K562 (cell line): Measurements from ENCODE around the gene EXOC4. TPM values are rescaled to one million over a fixed set of nuclear protein-coding genes. Genes with fewer than 3 reads are reported as not detected.

Source experiments
- ATAC-seq: fragments of 200-7000 bp; cut with Tn5 transposase; 3 replicates; pipeline ENCODE4 v1.9.1; 2020; ENCODE audit warnings: moderate library complexity
- BruUV-seq: library from RNA; stranded (reverse); fragments of 400-500 nt; replicated peaks from 2 replicates; lab custom pipeline; 2021; lab: Mats Ljungman, UMichigan
- CTCF ChIA-PET: fragments of 300-600 bp; formaldehyde crosslinking; extraction: SDS; loops from one replicate; lab custom pipeline; 2021; ENCODE audit warnings: low intra/inter-chr PET ratio; lab: Yijun Ruan, JAX
- POLR2A ChIA-PET: fragments of 300-600, 350-650 bp; sonication (Branson Sonifier 250); formaldehyde crosslinking; extraction: SDS; loops from one replicate; lab custom pipeline; 2021; ENCODE audit warnings: antibody characterized with exemption, inconsistent platforms; lab: Yijun Ruan, JAX
- DNase-seq, 4 experiments: peaks; one replicate each; pipeline versions ENCODE4 v3.0.0 to v3.0.0-alpha.2; 2011 to 2018; ENCODE audit warnings: low spot score in 3 of 4, mixed read lengths in 3 of 4; ENCODE audit errors: extremely low read depth in 1 of 4
- FAIRE-seq: peaks from 2 replicates; lab custom pipeline; 2011; peaks lifted over from hg19 to GRCh38; lab: Jason Lieb, UNC
- H2AFZ ChIP-seq: 2 replicates; pipeline ENCODE4 v1.6.0; 2011; ENCODE audit warnings: low read depth, low read length, control low read depth, inconsistent platforms
- H3K27ac ChIP-seq: fragments of 200-600 bp; 3 replicates; pipeline ENCODE4 v1.8.0; 2011; ENCODE audit warnings: low read depth, mild to moderate bottlenecking, control low read depth, inconsistent platforms, low read length, moderate library complexity, mixed read lengths; ENCODE audit errors: extremely low read depth
- H3K27me3 ChIP-seq, 2 experiments: fragments of 300-600 bp in 1 of 2; 2 replicates in 1 of 2; 3 replicates in 1 of 2; pipeline versions ENCODE4 v1.6.0 to v1.8.0; 2011; ENCODE audit warnings: inconsistent platforms in 2 of 2, low read length in 2 of 2, mild to moderate bottlenecking in 1 of 2, mixed read lengths in 1 of 2, moderate library complexity in 1 of 2; ENCODE audit not compliant: control insufficient read depth in 2 of 2, insufficient read depth in 2 of 2
- H3K36me3 ChIP-seq: fragments of 300-600 bp; 3 replicates; pipeline ENCODE4 v1.8.0; 2011; ENCODE audit warnings: mild to moderate bottlenecking, low read length, inconsistent platforms; ENCODE audit not compliant: control insufficient read depth, insufficient read depth
- H3K4me1 ChIP-seq, 2 experiments: fragments of 200-600 bp in 1 of 2; replicated peaks in 1 of 2; 2 replicates in 1 of 2; 3 replicates in 1 of 2; pipeline versions ENCODE4 v1.5.1 to v1.8.0; 2011; ENCODE audit warnings: inconsistent platforms in 2 of 2, low read length in 2 of 2, mild to moderate bottlenecking in 1 of 2, mixed read lengths in 1 of 2, moderate library complexity in 1 of 2; ENCODE audit not compliant: control insufficient read depth in 2 of 2, insufficient read depth in 2 of 2
- H3K4me2 ChIP-seq: 2 replicates; pipeline ENCODE4 v1.6.1; 2011; ENCODE audit warnings: low read length, control low read depth, inconsistent platforms, mixed read lengths; ENCODE audit not compliant: insufficient read depth
- H3K4me3 ChIP-seq: fragments of 200-600 bp; sonication (generic), shearing (Covaris generic); 2 replicates; pipeline ENCODE4 v1.5.1; 2016; ENCODE audit warnings: control low read depth, inconsistent platforms
- H3K79me2 ChIP-seq: fragments of 200-600 bp; 3 replicates; pipeline ENCODE4 v1.8.0; 2011; ENCODE audit warnings: low read length, inconsistent platforms; ENCODE audit not compliant: control insufficient read depth, insufficient read depth
- H3K9ac ChIP-seq, 2 experiments: 2 replicates each; pipeline versions ENCODE4 v1.6.0 to v1.6.1; 2011; ENCODE audit warnings: low read depth in 2 of 2, low read length in 2 of 2, control low read depth in 1 of 2, inconsistent platforms in 1 of 2, mild to moderate bottlenecking in 1 of 2, mixed read lengths in 1 of 2; ENCODE audit not compliant: insufficient read depth in 1 of 2
- H3K9me1 ChIP-seq: one replicate; pipeline ENCODE4 v1.6.0; 2011; ENCODE audit warnings: inconsistent platforms, mild to moderate bottlenecking, low read length, moderate library complexity; ENCODE audit not compliant: control insufficient read depth, insufficient read depth
- H3K9me3 ChIP-seq: replicated peaks from 2 replicates; pipeline ENCODE4 v1.5.1; 2011; ENCODE audit warnings: low read depth, low read length, inconsistent platforms; ENCODE audit not compliant: control insufficient read depth, insufficient read depth
- H4K20me1 ChIP-seq: replicated peaks from 2 replicates; pipeline ENCODE4 v1.6.1; 2011; ENCODE audit warnings: low read length, inconsistent platforms, mixed read lengths; ENCODE audit not compliant: control insufficient read depth, insufficient read depth
- ATF7 ChIP-seq: fragments of 450-650 bp; IDR thresholded peaks from 2 replicates; pipeline ENCODE4 v1.7.1; 2014; ENCODE audit warnings: mild to moderate bottlenecking, moderate library complexity
- ELK1 ChIP-seq: sonication (generic); formaldehyde crosslinking; IDR thresholded peaks from 2 replicates; pipeline ENCODE4 v1.8.1; 2022; ENCODE audit warnings: missing genetic modification reagents
- KAT7 ChIP-seq: sonication (generic); formaldehyde crosslinking; IDR thresholded peaks from 2 replicates; pipeline ENCODE4 v1.8.0; 2022; ENCODE audit warnings: missing genetic modification reagents, mild to moderate bottlenecking, borderline replicate concordance
- MAFK ChIP-seq: IDR thresholded peaks from 2 replicates; pipeline ENCODE4 v1.6.1; 2011; ENCODE audit warnings: low read length, improper control_type of control experiment
- MBD2 ChIP-seq: sonication (generic); IDR thresholded peaks from 2 replicates; pipeline ENCODE4 v1.6.1; 2016; ENCODE audit warnings: low read depth, borderline replicate concordance
- NFIC ChIP-seq: fragments of 450-650 bp; IDR thresholded peaks from 2 replicates; pipeline ENCODE4 v1.6.1; 2017; ENCODE audit warnings: mild to moderate bottlenecking, inconsistent platforms
- RAD21 ChIP-seq, 2 experiments: fragments of 250-450 bp in 1 of 2; fragments of 450-650 bp in 1 of 2; sonication (Bioruptor Pico) in 1 of 2; formaldehyde crosslinking in 1 of 2; IDR thresholded peaks in 1 of 2; conservative IDR thresholded peaks in 1 of 2; 2 replicates each; pipeline versions ENCODE4 v1.4.0 to v1.8.0; 2020 to 2022; ENCODE audit warnings: mild to moderate bottlenecking in 2 of 2, moderate library complexity in 1 of 2
- THAP12 ChIP-seq: fragments of 250-450 bp; sonication (Bioruptor Pico); IDR thresholded peaks from 2 replicates; pipeline ENCODE4 v1.9.0; 2021; ENCODE audit warnings: mild to moderate bottlenecking, inconsistent platforms
- ZNF589 ChIP-seq: fragments of 200-800 bp; sonication (Bioruptor generic); IDR thresholded peaks from 2 replicates; pipeline ENCODE4 v1.6.1; 2016; ENCODE audit warnings: low read depth, missing genetic modification characterization, missing compliant biosample characterization
- WGBS: fragments of 100-300 bp; shearing (Covaris generic); methylation state at CpG from one replicate; pipeline ENCODE4 v1.1.6; 2016; ENCODE audit warnings: low coverage, mixed read lengths; ENCODE audit not compliant: insufficient coverage; ENCODE audit errors: missing lambda C conversion rate; 5-methylcytosine and 5-hydroxymethylcytosine counted together
- in situ Hi-C: fragments of 300-500 bp; cut with MboI; formaldehyde crosslinking; loops from 4 replicates; pipeline ENCODE4 v1.15.0; 2018; ENCODE audit warnings: inconsistent platforms, mixed read lengths
- intact Hi-C: fragments of 100-400 bp; cut with micrococcal nuclease; formaldehyde crosslinking; loops from 2 replicates; pipeline ENCODE4 v1.14.2; 2022
- polyA plus RNA-seq, 8 experiments: library from polyadenylated mRNA; depleted of rRNA in 4 of 8; stranded (reverse) in 5 of 8; unstranded in 3 of 8; fragments of >200 nt; fragmentation: Nextera tagmentation in 2 of 8; fragmentation: Illumina TruSeq in 1 of 8; extraction: Ambion mirVana in 2 of 8; extraction: Trizol in 1 of 8; gene quantifications; 2 replicates each; pipeline versions ENCODE4 v1.2.1 to v1.2.3, GENCODE V29; 2011 to 2014; ENCODE audit warnings: inconsistent platforms in 1 of 8, missing spikeins in 1 of 8
- total RNA-seq, 7 experiments: library from RNA; depleted of rRNA in 6 of 7; stranded (reverse); fragments of >200 nt in 6 of 7; fragmentation: Illumina TruSeq in 2 of 7; extraction: Trizol in 2 of 7; gene quantifications; 2 replicates each; pipeline versions ENCODE4 v1.2.1 to v1.2.3, GENCODE V29; 2011 to 2021; ENCODE audit warnings: low replicate concordance in 1 of 7

Gene EXOC4
- total and polyA plus RNA-seq, 9 of the 15 experiments (the other 6 are each of a cell fraction or from before 2014, with no cell fraction given): 18.5 to 73.1 (median 46.6) TPM

GRCh38 chr7:133428326-133428725 is 175.4 kb downstream of the EXOC4 start:
- no peak for TF ChIP-seq RAD21 (CRISPR knock-in tag; conservative IDR thresholded peaks at IDR 0.05 in 1 of 2, IDR thresholded peaks at IDR 0.05 in 1 of 2)
- no peak for TF ChIP-seq NFIC
- TF ChIP-seq KAT7 (CRISPR knock-in tag): no peak
- no peak for TF ChIP-seq ELK1 (CRISPR knock-in tag)
- TF ChIP-seq MAFK: no peak
- TF ChIP-seq ZNF589: no peak
- TF ChIP-seq ATF7: no peak
- TF ChIP-seq THAP12 (CRISPR knock-in tag): no peak
- no peak for TF ChIP-seq MBD2
- TF ChIP-seq, all 486 proteins: peak for 0
- H3K36me3 ChIP-seq: no peaks in the 10 kb centered on the region
- H4K20me1 ChIP-seq: no peaks in the 10 kb centered on the region; the same call in 1 of the 2 replicates
- H3K79me2 ChIP-seq: no peaks in the 10 kb centered on the region
- no peak overlapping the region for H3K4me2 ChIP-seq
- intact Hi-C loops: no loop called here
- H3K27ac ChIP-seq: no peak overlapping the region
- ChIA-PET POLR2A (no interaction called here), CTCF (no interaction called here)
- H3K9me3 ChIP-seq: no peaks in the 10 kb centered on the region
- ATAC-seq: no peak
- no peak overlapping the region for H3K9ac ChIP-seq
- H3K4me3 ChIP-seq: no peak overlapping the region
- no peak for DNase-seq
- in situ Hi-C loops: no loop called here
- WGBS: 48% methylated on average over 2 of the region's 2 CpGs
- no peaks in the 10 kb centered on the region for H3K9me1 ChIP-seq
- H3K27me3 ChIP-seq: no peaks in the 10 kb centered on the region
- FAIRE-seq: no peak
- no TSS peak for BruUV-seq
- H2AFZ ChIP-seq: no peak overlapping the region
- peaks cover 0 to 4% of the 10 kb centered on the region in 2 experiments; a peak in 1 of 5 replicates for H3K4me1 ChIP-seq
